SK-N-SH (cell line): ENCODE measurements around the gene PARP15. TPM values are rescaled to one million over a fixed set of nuclear protein-coding genes. Genes with fewer than 3 reads are reported as not detected.

Source experiments
- CTCF ChIA-PET: fragments of 300-600, 350-600 bp; formaldehyde crosslinking; extraction: SDS; loops from one replicate; lab custom pipeline; 2021; lab: Yijun Ruan, JAX
- POLR2A ChIA-PET: fragments of 350-600 bp; sonication (Branson Sonifier 250); formaldehyde crosslinking; extraction: SDS; loops from one replicate; lab custom pipeline; 2020; ENCODE audit warnings: antibody characterized with exemption, inconsistent platforms; lab: Yijun Ruan, JAX
- DNase-seq: peaks from one replicate; pipeline ENCODE4 v3.0.0; 2012
- H2AFZ ChIP-seq: fragments of 200-600 bp; sonication (generic); 2 replicates; pipeline ENCODE4 v1.8.1; 2016; ENCODE audit warnings: antibody characterized with exemption, mild to moderate bottlenecking, low read depth
- H3F3A ChIP-seq: fragments of 200-600 bp; sonication (generic); replicated peaks from 2 replicates; pipeline ENCODE3; 2016; ENCODE audit warnings: antibody characterized with exemption, mild to moderate bottlenecking; ENCODE audit not compliant: insufficient read depth
- H3K27ac ChIP-seq, 2 experiments: fragments of 200-500 bp in 1 of 2; fragments of 200-600 bp in 1 of 2; sonication (Bioruptor generic) in 1 of 2; sonication (generic), shearing (Covaris generic) in 1 of 2; 2 replicates each; pipeline versions ENCODE4 v1.5.1 to v1.6.1; 2014 to 2016; ENCODE audit warnings: low read depth in 2 of 2, inconsistent platforms in 1 of 2, low read length in 1 of 2, mild to moderate bottlenecking in 1 of 2, mixed read lengths in 1 of 2
- H3K27me3 ChIP-seq: fragments of 200-600 bp; sonication (generic), shearing (Covaris generic); 2 replicates; pipeline ENCODE4 v1.6.1; 2016; ENCODE audit warnings: mixed run types; ENCODE audit not compliant: insufficient read depth
- H3K36me3 ChIP-seq, 2 experiments: fragments of 200-500 bp in 1 of 2; fragments of 200-600 bp in 1 of 2; sonication (Bioruptor generic) in 1 of 2; sonication (generic) in 1 of 2; replicated peaks in 1 of 2; 2 replicates each; pipeline versions ENCODE3 to v1.5.1; 2014 to 2016; ENCODE audit warnings: low read length in 1 of 2, mild to moderate bottlenecking in 1 of 2; ENCODE audit not compliant: insufficient read depth in 2 of 2, control insufficient read depth in 1 of 2
- H3K4me1 ChIP-seq, 2 experiments: fragments of 200-500 bp in 1 of 2; fragments of 200-600 bp in 1 of 2; sonication (Bioruptor generic) in 1 of 2; sonication (generic), shearing (Covaris generic) in 1 of 2; 2 replicates each; pipeline versions ENCODE4 v1.5.1 to v1.6.1; 2014 to 2016; ENCODE audit warnings: low read depth in 1 of 2, low read length in 1 of 2, mixed run types in 1 of 2; ENCODE audit not compliant: insufficient read depth in 2 of 2, control insufficient read depth in 1 of 2
- H3K4me2 ChIP-seq: fragments of 200-600 bp; sonication (generic), shearing (Covaris generic); 2 replicates; pipeline ENCODE4 v1.6.1; 2017; ENCODE audit warnings: mixed run types
- H3K4me3 ChIP-seq, 2 experiments: fragments of 200-500 bp in 1 of 2; fragments of 200-600 bp in 1 of 2; sonication (Bioruptor generic) in 1 of 2; sonication (generic), shearing (Covaris generic) in 1 of 2; 2 replicates each; pipeline versions ENCODE4 v1.5.1 to v1.8.1; 2014 to 2016; ENCODE audit warnings: low read depth in 2 of 2, inconsistent platforms in 1 of 2, low read length in 1 of 2, mild to moderate bottlenecking in 1 of 2, mixed read lengths in 1 of 2, moderate library complexity in 1 of 2
- H3K79me2 ChIP-seq: fragments of 200-600 bp; sonication (generic); 2 replicates; pipeline ENCODE4 v1.8.1; 2017; ENCODE audit warnings: mild to moderate bottlenecking; ENCODE audit not compliant: insufficient read depth
- H3K9ac ChIP-seq: fragments of 200-600 bp; sonication (generic); 2 replicates; pipeline ENCODE4 v1.6.1; 2017; ENCODE audit warnings: mixed run types
- H3K9me2 ChIP-seq: fragments of 200-600 bp; sonication (generic); 2 replicates; pipeline ENCODE4 v1.6.1; 2017; ENCODE audit warnings: mixed run types
- H3K9me3 ChIP-seq: fragments of 200-600 bp; sonication (generic); 2 replicates; pipeline ENCODE4 v1.6.1; 2017; ENCODE audit warnings: mixed run types, mild to moderate bottlenecking, moderate library complexity
- H4K20me1 ChIP-seq: fragments of 200-600 bp; sonication (generic); 2 replicates; pipeline ENCODE4 v1.6.1; 2017; ENCODE audit warnings: mild to moderate bottlenecking, mixed run types; ENCODE audit not compliant: insufficient read depth
- CHD2 ChIP-seq: fragments of 150-350 bp; IDR thresholded peaks from 2 replicates; pipeline ENCODE4 v1.6.1; 2018; ENCODE audit warnings: low read length; ENCODE audit not compliant: partially characterized antibody
- EZH2phosphoT487 ChIP-seq: fragments of 200-600 bp; sonication (generic); IDR thresholded peaks from 2 replicates; pipeline ENCODE4 v1.6.1; 2017; ENCODE audit warnings: low read depth, mixed run types, mild to moderate bottlenecking, antibody characterized with exemption, moderate library complexity, borderline replicate concordance
- FOSL2 ChIP-seq: IDR thresholded peaks from 2 replicates; pipeline ENCODE4 v1.4.0; 2012; ENCODE audit warnings: low read depth, mild to moderate bottlenecking, moderate library complexity, borderline replicate concordance
- IRF3 ChIP-seq: fragments of 150-350 bp; IDR thresholded peaks from 2 replicates; pipeline ENCODE4 v1.6.1; 2016; ENCODE audit warnings: mild to moderate bottlenecking, low read depth, low read length
- MXI1 ChIP-seq: IDR thresholded peaks from 2 replicates; pipeline ENCODE4 v1.6.1; 2012; ENCODE audit warnings: mild to moderate bottlenecking, low read depth, low read length, improper control_type of control experiment
- NRF1 ChIP-seq: IDR thresholded peaks from 2 replicates; pipeline ENCODE4 v1.6.1; 2012; ENCODE audit warnings: low read depth, mild to moderate bottlenecking, low read length
- RAD21 ChIP-seq: IDR thresholded peaks from 2 replicates; pipeline ENCODE4 v1.6.1; 2012; ENCODE audit warnings: mild to moderate bottlenecking, low read length
- RCOR1 ChIP-seq: fragments of 150-350 bp; IDR thresholded peaks from 2 replicates; pipeline ENCODE4 v1.6.1; 2017; ENCODE audit warnings: antibody characterized with exemption, low read length
- TEAD4 ChIP-seq: IDR thresholded peaks from 2 replicates; pipeline ENCODE4 v1.4.0; 2012; ENCODE audit warnings: mild to moderate bottlenecking, borderline replicate concordance; ENCODE audit not compliant: insufficient read depth
- WGBS: methylation state at CpG from one replicate; pipeline ENCODE4 v1.1.6; 2017; ENCODE audit warnings: low lambda C conversion rate; 5-methylcytosine and 5-hydroxymethylcytosine counted together
- polyA plus RNA-seq, 3 experiments: library from polyadenylated mRNA; depleted of rRNA; stranded (reverse); fragments of >200 nt; gene quantifications; 2 replicates each; pipeline ENCODE4 v1.2.3, GENCODE V29; 2012
- TF ChIP-seq, protein P1 (sequence below): IDR thresholded peaks from 2 replicates; pipeline ENCODE4 v1.4.0; 2012; ENCODE audit warnings: low read depth, borderline replicate concordance
- TF ChIP-seq, protein P2 (sequence below): fragments of 200-600 bp; sonication (generic); IDR thresholded peaks from 2 replicates; pipeline ENCODE4 v1.6.1; 2017; ENCODE audit warnings: antibody characterized with exemption, mild to moderate bottlenecking, moderate library complexity

PARP15 gene
- polyA plus RNA-seq, 1 of the 3 experiments (the other 2 are of a cell fraction), result not detected

- Histone ChIP-seq H3K4me3 (no peak overlapping the region), H3K4me2 (no peak overlapping the region)
- 82% methylated on average over 1 of the region's 2 CpGs for WGBS
- no peak for DNase-seq
- TF ChIP-seq FOSL2 (no peak), IRF3 (no peak), TEAD4 (no peak), EZH2phosphoT487 (no peak), CHD2 (no peak), NRF1 (no peak), MXI1 (no peak), RAD21 (no peak)
- TF ChIP-seq, protein P1, sequence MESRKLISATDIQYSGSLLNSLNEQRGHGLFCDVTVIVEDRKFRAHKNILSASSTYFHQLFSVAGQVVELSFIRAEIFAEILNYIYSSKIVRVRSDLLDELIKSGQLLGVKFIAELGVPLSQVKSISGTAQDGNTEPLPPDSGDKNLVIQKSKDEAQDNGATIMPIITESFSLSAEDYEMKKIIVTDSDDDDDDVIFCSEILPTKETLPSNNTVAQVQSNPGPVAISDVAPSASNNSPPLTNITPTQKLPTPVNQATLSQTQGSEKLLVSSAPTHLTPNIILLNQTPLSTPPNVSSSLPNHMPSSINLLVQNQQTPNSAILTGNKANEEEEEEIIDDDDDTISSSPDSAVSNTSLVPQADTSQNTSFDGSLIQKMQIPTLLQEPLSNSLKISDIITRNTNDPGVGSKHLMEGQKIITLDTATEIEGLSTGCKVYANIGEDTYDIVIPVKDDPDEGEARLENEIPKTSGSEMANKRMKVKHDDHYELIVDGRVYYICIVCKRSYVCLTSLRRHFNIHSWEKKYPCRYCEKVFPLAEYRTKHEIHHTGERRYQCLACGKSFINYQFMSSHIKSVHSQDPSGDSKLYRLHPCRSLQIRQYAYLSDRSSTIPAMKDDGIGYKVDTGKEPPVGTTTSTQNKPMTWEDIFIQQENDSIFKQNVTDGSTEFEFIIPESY, result no peak
- TF ChIP-seq, protein P2, sequence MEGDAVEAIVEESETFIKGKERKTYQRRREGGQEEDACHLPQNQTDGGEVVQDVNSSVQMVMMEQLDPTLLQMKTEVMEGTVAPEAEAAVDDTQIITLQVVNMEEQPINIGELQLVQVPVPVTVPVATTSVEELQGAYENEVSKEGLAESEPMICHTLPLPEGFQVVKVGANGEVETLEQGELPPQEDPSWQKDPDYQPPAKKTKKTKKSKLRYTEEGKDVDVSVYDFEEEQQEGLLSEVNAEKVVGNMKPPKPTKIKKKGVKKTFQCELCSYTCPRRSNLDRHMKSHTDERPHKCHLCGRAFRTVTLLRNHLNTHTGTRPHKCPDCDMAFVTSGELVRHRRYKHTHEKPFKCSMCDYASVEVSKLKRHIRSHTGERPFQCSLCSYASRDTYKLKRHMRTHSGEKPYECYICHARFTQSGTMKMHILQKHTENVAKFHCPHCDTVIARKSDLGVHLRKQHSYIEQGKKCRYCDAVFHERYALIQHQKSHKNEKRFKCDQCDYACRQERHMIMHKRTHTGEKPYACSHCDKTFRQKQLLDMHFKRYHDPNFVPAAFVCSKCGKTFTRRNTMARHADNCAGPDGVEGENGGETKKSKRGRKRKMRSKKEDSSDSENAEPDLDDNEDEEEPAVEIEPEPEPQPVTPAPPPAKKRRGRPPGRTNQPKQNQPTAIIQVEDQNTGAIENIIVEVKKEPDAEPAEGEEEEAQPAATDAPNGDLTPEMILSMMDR, result no peak
- TF ChIP-seq, all 33 proteins: peak for 0
- Histone ChIP-seq H3K27ac (no peak overlapping the region), H3K36me3 (no peaks in the 10 kb centered on the region), H2AFZ (no peak overlapping the region), H3K9me3 (peaks cover 3% of the 10 kb centered on the region; the same call in 1 of the 2 replicates), H3K4me1 (no peaks in the 10 kb centered on the region), H3K9me2 (no peaks in the 10 kb centered on the region), H3K79me2 (no peaks in the 10 kb centered on the region), H3F3A (no peaks in the 10 kb centered on the region), H3K27me3 (no peaks in the 10 kb centered on the region), H4K20me1 (no peaks in the 10 kb centered on the region), H3K9ac (no peak overlapping the region)
- ChIA-PET CTCF (interaction anchor here (0.9 to 1.0 kb wide), 2 partner anchors 9 to 14 kb away, joined by 3 read pairs; no protein-coding TSS in a partner anchor), POLR2A (no interaction called here)
These were observed 10.1 kb downstream of the PARP15 start for GRCh38 chr3:122587572-122587971.

DNA sequence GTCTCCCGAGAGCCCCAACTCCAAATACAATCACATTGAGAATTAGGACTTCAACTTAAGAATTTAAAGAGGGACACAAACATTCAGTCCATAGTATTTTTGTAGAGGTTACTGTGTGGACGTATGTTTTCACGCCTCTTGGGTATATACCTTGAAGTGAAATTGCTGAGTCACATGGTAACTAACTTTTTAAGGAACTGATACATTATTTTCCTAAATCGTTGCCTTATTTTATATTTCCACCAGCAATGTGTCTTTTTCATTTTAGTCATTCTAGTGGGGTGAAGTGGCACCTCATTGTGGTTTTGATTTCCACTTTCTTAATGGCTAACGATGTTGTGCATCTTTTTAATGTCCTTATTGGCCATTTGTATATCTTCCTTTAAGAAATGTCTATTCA, 11.8 kb downstream of the PARP15 start:
- Histone ChIP-seq H3K4me2 (no peak overlapping the region), H3K4me1 (no peaks in the 10 kb centered on the region), H3K9ac (no peak overlapping the region), H3K79me2 (no peaks in the 10 kb centered on the region), H4K20me1 (no peaks in the 10 kb centered on the region), H3K4me3 (no peak overlapping the region), H3K27me3 (no peaks in the 10 kb centered on the region), H3F3A (no peaks in the 10 kb centered on the region), H3K9me3 (no peaks in the 10 kb centered on the region), H2AFZ (no peak overlapping the region), H3K27ac (no peak overlapping the region), H3K36me3 (no peaks in the 10 kb centered on the region), H3K9me2 (no peaks in the 10 kb centered on the region)
- TF ChIP-seq RCOR1, result no peak
- TF ChIP-seq, protein P2, result no peak
- TF ChIP-seq FOSL2, result no peak
- 47% methylated on average over 5 of the region's 5 CpGs for WGBS
- no peak for DNase-seq
- POLR2A ChIA-PET, result no interaction called here
- CTCF ChIA-PET, result no interaction called here
